Motor neuron (in vitro differentiated cells): ENCODE data around the gene GRIN2C. TPM values are rescaled to one million over a fixed set of nuclear protein-coding genes. Genes with fewer than 3 reads are reported as not detected.
"Not testable (repeated sequence)": the region's sequence is repeated elsewhere in the genome, so short reads cannot be mapped to it uniquely, and the experiment has no call there.

Experiments used
- ATAC-seq, 8 experiments: fragments of 200-7000 bp; cut with Tn5 transposase; replicated peaks in 6 of 8; 2 replicates each; pipeline ENCODE4 v1.8.0; 2021; ENCODE audit warnings: mild to moderate bottlenecking in 8 of 8, moderate library complexity in 8 of 8
- H3K27ac ChIP-seq, 2 donors: fragments of 250-450 bp; sonication (Bioruptor Pico); 2 replicates each; pipeline ENCODE4 v1.9.0; 2021; ENCODE audit warnings: antibody characterized with exemption in 2 of 2, mild to moderate bottlenecking in 2 of 2, moderate library complexity in 1 of 2
- H3K4me1 ChIP-seq, 2 donors: fragments of 250-450 bp; sonication (Bioruptor Pico); replicated peaks in 1 of 2; 2 replicates each; pipeline ENCODE4 v1.6.1; 2021; ENCODE audit warnings: antibody characterized with exemption in 2 of 2, mild to moderate bottlenecking in 2 of 2, moderate library complexity in 1 of 2
- H3K4me3 ChIP-seq, 5 donors: fragments of 250-450 bp; sonication (Bioruptor Pico); 2 replicates each; pipeline ENCODE4 v1.9.0; 2021; ENCODE audit warnings: antibody characterized with exemption in 5 of 5, mild to moderate bottlenecking in 5 of 5, moderate library complexity in 4 of 5
- WGBS, 10 experiments: fragments of 450-650 bp; shearing (Covaris generic); methylation state at CpG; one replicate each; pipeline ENCODE4 v1.0.0; 2022; 5-methylcytosine and 5-hydroxymethylcytosine counted together
- in situ Hi-C, 9 experiments: fragments of 400-800 bp; cut with MboI; loops; one replicate each; pipeline ENCODE4 v1.15.0; 2021; ENCODE audit warnings: low sequenced_read_pairs in 9 of 9, low pct_unique_long_range_greater_than_20kb in 2 of 9; ENCODE audit not compliant: unreplicated experiment in 9 of 9
- total RNA-seq, 8 experiments: library from RNA; unstranded; fragments of 300-600 nt; gene quantifications; 2 replicates each; pipeline versions ENCODE4 v1.2.3 to v1.2.4, GENCODE V29; 2022

GRIN2C gene
- total RNA-seq, result 1 to 10 TPM in 1 of 8 experiments, under 1 TPM in 7; 0.15 to 1.0 (median 0.30) TPM

- H3K27ac ChIP-seq, result no peak within 1 kb of the TSS
- in situ Hi-C loops, result loop anchor here in 4 of 9 experiments (5.0 to 25.0 kb wide), 3 partner anchors 65 to 97 kb away; no protein-coding TSS in a partner anchor
- 0 to 20% methylated on average over 1 to 2 of the region's 72 CpGs; no CpG with 5 or more reads in 8 of the 10 experiments for WGBS, 10 experiments
- ATAC-seq, result peak in 6 of 8 experiments; percentile 12 to 34 (median 26)
- H3K4me3 ChIP-seq, result peak within 1 kb of the TSS; percentile 8 to 31 (median 20)
- H3K4me1 ChIP-seq, result peaks cover 6 to 23% of the 10 kb centered on the region in 2 donors
Measured at GRCh38 chr17:74859459-74860228, at the start of gene GRIN2C. GRIN2C (minus strand) TSS chr17:74859885; CDS start chr17:74855092, 4,793 bp downstream.

- ATAC-seq, in situ Hi-C loops, H3K27ac ChIP-seq, H3K4me1 ChIP-seq, H3K4me3 ChIP-seq: not testable (repeated sequence)
- WGBS, 10 experiments, result 48 to 90% (median 71%) methylated on average over 1 to 4 of the region's 4 CpGs; no CpG with 5 or more reads in 4 of the 10 experiments
Measured at GRCh38 chr17:74909097-74909496, 49.4 kb upstream of the GRIN2C start.

GRCh38 chr17:74907012-74907411 lies 47.3 kb upstream of the GRIN2C start:
- Histone ChIP-seq H3K27ac (no peak overlapping the region), H3K4me3 (no peak overlapping the region), H3K4me1 (no peaks in the 10 kb centered on the region)
- ATAC-seq, result no peak
- in situ Hi-C loops, result no loop called here
- 78 to 100% methylated on average over 2 to 11 of the region's 34 CpGs; no CpG with 5 or more reads in 8 of the 10 experiments for WGBS, 10 experiments

GRCh38 chr17:74906214-74906793 lies 46.6 kb upstream of the GRIN2C start:
- ATAC-seq, H3K4me1 ChIP-seq, H3K27ac ChIP-seq, in situ Hi-C loops, H3K4me3 ChIP-seq: not testable (repeated sequence)
- WGBS, 10 experiments, result 10 to 100% (median 81%) methylated on average over 1 to 3 of the region's 6 CpGs; no CpG with 5 or more reads in 2 of the 10 experiments

- ATAC-seq, result no peak
- H3K4me3 ChIP-seq, result no peak overlapping the region
- no peaks in the 10 kb centered on the region for H3K4me1 ChIP-seq
- no peak overlapping the region for H3K27ac ChIP-seq
- in situ Hi-C loops, result no loop called here
- WGBS, 10 experiments, result 0 to 100% (median 67%) methylated on average over 1 to 4 of the region's 7 CpGs
Measured at GRCh38 chr17:74904687-74905409, 45.2 kb upstream of the GRIN2C start.

GRCh38 chr17:74903671-74904070 lies 44.0 kb upstream of the GRIN2C start:
- WGBS, 10 experiments, result 28 to 100% (median 50%) methylated on average over 1 to 5 of the region's 6 CpGs; no CpG with 5 or more reads in 5 of the 10 experiments
- no peak overlapping the region for H3K4me3 ChIP-seq
- H3K27ac ChIP-seq, result no peak overlapping the region
- no peaks in the 10 kb centered on the region for H3K4me1 ChIP-seq
- in situ Hi-C loops, result no loop called here
- no peak for ATAC-seq

GRCh38 chr17:74903034-74903433 lies 43.3 kb upstream of the GRIN2C start:
- in situ Hi-C loops, result no loop called here
- no peak for ATAC-seq

GRCh38 chr17:74901353-74902135 lies 41.9 kb upstream of the GRIN2C start:
- ATAC-seq, result no peak
- Histone ChIP-seq H3K4me1 (no peaks in the 10 kb centered on the region), H3K4me3 (no peak overlapping the region), H3K27ac (no peak overlapping the region)
- 50 to 95% (median 83%) methylated on average over 2 to 7 of the region's 14 CpGs; no CpG with 5 or more reads in 2 of the 10 experiments for WGBS, 10 experiments
- in situ Hi-C loops, result no loop called here

More at GRCh38 chr17:74903034-74903433, 43.3 kb upstream of the GRIN2C start:
- Histone ChIP-seq H3K4me1 (no peaks in the 10 kb centered on the region), H3K27ac (no peak overlapping the region), H3K4me3 (no peak overlapping the region)
- 50 to 91% (median 75%) methylated on average over 2 to 6 of the region's 9 CpGs; no CpG with 5 or more reads in 4 of the 10 experiments for WGBS, 10 experiments

GRCh38 chr17:74900208-74900607 lies 40.5 kb upstream of the GRIN2C start:
- in situ Hi-C loops, result no loop called here
- H3K4me3 ChIP-seq, result no peak overlapping the region
- no peaks in the 10 kb centered on the region for H3K4me1 ChIP-seq
- no peak for ATAC-seq
- 30 to 88% (median 65%) methylated on average over 2 to 8 of the region's 8 CpGs; no CpG with 5 or more reads in 2 of the 10 experiments for WGBS, 10 experiments
- no peak overlapping the region for H3K27ac ChIP-seq

- WGBS, 10 experiments, result 40 to 100% (median 80%) methylated on average over 1 to 3 of the region's 11 CpGs; no CpG with 5 or more reads in 4 of the 10 experiments
- in situ Hi-C loops, result no loop called here
- H3K4me1 ChIP-seq, result no peaks in the 10 kb centered on the region
- H3K4me3 ChIP-seq, result no peak overlapping the region
- no peak for ATAC-seq
- H3K27ac ChIP-seq, result no peak overlapping the region
Measured at GRCh38 chr17:74898376-74898946, 38.8 kb upstream of the GRIN2C start.

GRCh38 chr17:74893936-74894671 lies 34.4 kb upstream of the GRIN2C start:
- Histone ChIP-seq H3K4me1 (peaks cover 0 to 4% of the 10 kb centered on the region in 2 donors), H3K4me3 (peak overlapping the region in 1 of 5 donors; percentile 19), H3K27ac (no peak overlapping the region)
- 16 to 65% (median 20%) methylated on average over 1 to 8 of the region's 22 CpGs; no CpG with 5 or more reads in 5 of the 10 experiments for WGBS, 10 experiments
- ATAC-seq, result peak in 3 of 8 experiments; percentile 5 to 26 (median 21)
- in situ Hi-C loops, result no loop called here
